Ectodermal cell (in vitro differentiated cells): Measurements from ENCODE around the gene BTBD10.

ENCODE experiments used
- H3K27ac ChIP-seq: 2 replicates; pipeline ENCODE4 v1.7.0; 2013; ENCODE audit warnings: mild to moderate bottlenecking, low read depth, low read length; ENCODE audit not compliant: insufficient read depth, poor library complexity, severe bottlenecking
- H3K27me3 ChIP-seq: 2 replicates; pipeline ENCODE4 v1.7.0; 2013; ENCODE audit warnings: mild to moderate bottlenecking, low read length; ENCODE audit not compliant: insufficient read depth, control insufficient read depth, poor library complexity, severe bottlenecking
- H3K36me3 ChIP-seq: one replicate; pipeline ENCODE4 v1.7.0; 2013; ENCODE audit warnings: low read length; ENCODE audit not compliant: control insufficient read depth, insufficient read depth
- H3K4me1 ChIP-seq: one replicate; pipeline ENCODE4 v1.7.0; 2013; ENCODE audit warnings: low read length; ENCODE audit not compliant: control insufficient read depth, insufficient read depth
- H3K4me3 ChIP-seq: 2 replicates; pipeline ENCODE4 v1.7.0; 2013; ENCODE audit warnings: low read depth, low read length, control low read depth; ENCODE audit not compliant: insufficient read depth
- H3K9me3 ChIP-seq: 2 replicates; pipeline ENCODE4 v1.7.0; 2013; ENCODE audit warnings: mild to moderate bottlenecking, low read length, moderate library complexity; ENCODE audit not compliant: control insufficient read depth
- WGBS, 2 experiments: methylation state at CpG; one replicate each; pipeline ENCODE4 v1.1.7; 2013; ENCODE audit warnings: missing lambda C conversion rate in 2 of 2; 5-methylcytosine and 5-hydroxymethylcytosine counted together

Gene BTBD10

GRCh38 chr11:13357232-13357631 is 105.8 kb downstream of the BTBD10 start:
- Histone ChIP-seq H3K36me3 (no peaks in the 10 kb centered on the region), H3K4me1 (peaks cover 24% of the 10 kb centered on the region), H3K4me3 (no peak overlapping the region), H3K27me3 (no peaks in the 10 kb centered on the region), H3K9me3 (no peaks in the 10 kb centered on the region), H3K27ac (no peak overlapping the region)
- 77 to 84% methylated on average over 9 of the region's 9 CpGs for WGBS, 2 experiments

GRCh38 chr11:13355191-13355590 is 107.8 kb downstream of the BTBD10 start:
- Histone ChIP-seq H3K36me3 (no peaks in the 10 kb centered on the region), H3K4me1 (peaks cover 23% of the 10 kb centered on the region), H3K27ac (no peak overlapping the region), H3K27me3 (no peaks in the 10 kb centered on the region), H3K4me3 (no peak overlapping the region), H3K9me3 (no peaks in the 10 kb centered on the region)
- 93% methylated on average over 4 of the region's 4 CpGs for WGBS, 2 experiments

GRCh38 chr11:13354335-13354734 is 108.7 kb downstream of the BTBD10 start:
- no peak overlapping the region for H3K4me3 ChIP-seq
- WGBS, 2 experiments: 73 to 74% methylated on average over 6 of the region's 6 CpGs
- no peaks in the 10 kb centered on the region for H3K27me3 ChIP-seq
- H3K4me1 ChIP-seq: peaks cover 16% of the 10 kb centered on the region
- H3K36me3 ChIP-seq: no peaks in the 10 kb centered on the region
- no peak overlapping the region for H3K27ac ChIP-seq
- no peaks in the 10 kb centered on the region for H3K9me3 ChIP-seq

- WGBS, 2 experiments: 87 to 91% methylated on average over 6 of the region's 6 CpGs
- no peak overlapping the region for H3K27ac ChIP-seq
- no peak overlapping the region for H3K4me3 ChIP-seq
- no peaks in the 10 kb centered on the region for H3K27me3 ChIP-seq
- H3K4me1 ChIP-seq: peaks cover 5% of the 10 kb centered on the region
- H3K36me3 ChIP-seq: no peaks in the 10 kb centered on the region
- no peaks in the 10 kb centered on the region for H3K9me3 ChIP-seq
Observed at GRCh38 chr11:13352711-13353110, 110.3 kb downstream of the BTBD10 start.

GRCh38 chr11:13349581-13349980 is 113.4 kb downstream of the BTBD10 start:
- Histone ChIP-seq H3K27ac (no peak overlapping the region), H3K4me3 (no peak overlapping the region), H3K4me1 (no peaks in the 10 kb centered on the region), H3K36me3 (no peaks in the 10 kb centered on the region), H3K27me3 (no peaks in the 10 kb centered on the region), H3K9me3 (no peaks in the 10 kb centered on the region)
- 89 to 91% methylated on average over 6 of the region's 6 CpGs for WGBS, 2 experiments

GRCh38 chr11:13349046-13349445 is 114.0 kb downstream of the BTBD10 start:
- 92% methylated on average over 6 of the region's 6 CpGs for WGBS, 2 experiments
- Histone ChIP-seq H3K9me3 (no peaks in the 10 kb centered on the region), H3K27me3 (no peaks in the 10 kb centered on the region), H3K4me3 (no peak overlapping the region), H3K36me3 (no peaks in the 10 kb centered on the region), H3K4me1 (no peaks in the 10 kb centered on the region), H3K27ac (no peak overlapping the region)

- WGBS, 2 experiments: 88 to 89% methylated on average over 3 of the region's 3 CpGs
- Histone ChIP-seq H3K36me3 (no peaks in the 10 kb centered on the region), H3K27me3 (no peaks in the 10 kb centered on the region), H3K27ac (no peak overlapping the region), H3K4me3 (no peak overlapping the region), H3K4me1 (no peaks in the 10 kb centered on the region), H3K9me3 (no peaks in the 10 kb centered on the region)
Observed at GRCh38 chr11:13348305-13348704, 114.7 kb downstream of the BTBD10 start.

- WGBS, 2 experiments: 85 to 86% methylated on average over 7 of the region's 7 CpGs
- Histone ChIP-seq H3K4me3 (no peak overlapping the region), H3K4me1 (no peaks in the 10 kb centered on the region), H3K27ac (no peak overlapping the region), H3K27me3 (no peaks in the 10 kb centered on the region), H3K36me3 (no peaks in the 10 kb centered on the region), H3K9me3 (no peaks in the 10 kb centered on the region)
Observed at GRCh38 chr11:13347901-13348300, 115.1 kb downstream of the BTBD10 start.

- no peaks in the 10 kb centered on the region for H3K9me3 ChIP-seq
- no peak overlapping the region for H3K4me3 ChIP-seq
- WGBS, 2 experiments: 87 to 92% methylated on average over 5 of the region's 5 CpGs
- no peaks in the 10 kb centered on the region for H3K27me3 ChIP-seq
- H3K27ac ChIP-seq: no peak overlapping the region
- H3K4me1 ChIP-seq: no peaks in the 10 kb centered on the region
- H3K36me3 ChIP-seq: no peaks in the 10 kb centered on the region
Observed at GRCh38 chr11:13346470-13346869, 116.6 kb downstream of the BTBD10 start.

GRCh38 chr11:13344818-13345217 is 118.2 kb downstream of the BTBD10 start:
- Histone ChIP-seq H3K27me3 (no peaks in the 10 kb centered on the region), H3K4me3 (no peak overlapping the region), H3K4me1 (no peaks in the 10 kb centered on the region), H3K36me3 (no peaks in the 10 kb centered on the region), H3K27ac (no peak overlapping the region), H3K9me3 (no peaks in the 10 kb centered on the region)
- WGBS, 2 experiments: 96% methylated on average over 1 of the region's 1 CpG
